OCI-LY7 (cell line): ENCODE data around the gene ENGASE.

Experiments used
- CTCF ChIP-seq: fragments of 200-600 bp; sonication (generic); conservative IDR thresholded peaks from 2 replicates; pipeline ENCODE4 v1.5.1; 2014; ENCODE audit warnings: mild to moderate bottlenecking, antibody characterized with exemption, low read length, moderate library complexity, mixed read lengths
- EZH2phosphoT487 ChIP-seq: fragments of 200-600 bp; sonication (generic); IDR thresholded peaks from 2 replicates; pipeline ENCODE4 v1.6.1; 2018; ENCODE audit warnings: low read depth, borderline replicate concordance, mild to moderate bottlenecking, mixed run types, antibody characterized with exemption, low read length, moderate library complexity, mixed read lengths

GRCh38 chr17:79071161-79071740, 3.4 kb upstream of the ENGASE start:
- TF ChIP-seq CTCF, result no peak
- TF ChIP-seq EZH2phosphoT487, result no peak
